CD4-positive, alpha-beta T cell treated with Interleukin-15 for 4 hours (primary cell): ENCODE results near the gene CAP2.

Experiments
- DNase-seq: peaks from one replicate; pipeline ENCODE4 v3.0.0-alpha.2; 2020; ENCODE audit warnings: low spot score

CAP2 gene

GRCh38 chr6:17475606-17476244, 82.3 kb downstream of the CAP2 start:
- DNase-seq: no peak

- DNase-seq: no peak
Observed at GRCh38 chr6:17476511-17476910, 83.1 kb downstream of the CAP2 start.

- no peak for DNase-seq
Observed at GRCh38 chr6:17477356-17477755, 84.0 kb downstream of the CAP2 start.

GRCh38 chr6:17478223-17478907, 85.0 kb downstream of the CAP2 start:
- no peak for DNase-seq

- DNase-seq: no peak
Observed at GRCh38 chr6:17478946-17479345, 85.6 kb downstream of the CAP2 start.

GRCh38 chr6:17480476-17480875, 87.1 kb downstream of the CAP2 start:
- no peak for DNase-seq

GRCh38 chr6:17482711-17483110, 89.3 kb downstream of the CAP2 start:
- no peak for DNase-seq

GRCh38 chr6:17483391-17484016, 90.1 kb downstream of the CAP2 start:
- no peak for DNase-seq

GRCh38 chr6:17484201-17484849, 90.9 kb downstream of the CAP2 start:
- DNase-seq: no peak

- DNase-seq: no peak
Observed at GRCh38 chr6:17485181-17485580, 91.8 kb downstream of the CAP2 start.

- DNase-seq: no peak
Observed at GRCh38 chr6:17485946-17486345, 92.6 kb downstream of the CAP2 start.

- no peak for DNase-seq
Observed at GRCh38 chr6:17486680-17487079, 93.3 kb downstream of the CAP2 start.

GRCh38 chr6:17490724-17491123, 97.3 kb downstream of the CAP2 start:
- DNase-seq: no peak

GRCh38 chr6:17491416-17492142, 98.2 kb downstream of the CAP2 start:
- DNase-seq: no peak

GRCh38 chr6:17492350-17492749, 99.0 kb downstream of the CAP2 start:
- DNase-seq: no peak

- no peak for DNase-seq
Observed at GRCh38 chr6:17493286-17493685, 99.9 kb downstream of the CAP2 start.

GRCh38 chr6:17494177-17494576, 100.8 kb downstream of the CAP2 start:
- no peak for DNase-seq

- DNase-seq: no peak
Observed at GRCh38 chr6:17494919-17495318, 101.5 kb downstream of the CAP2 start.

- DNase-seq: no peak
Observed at GRCh38 chr6:17497535-17498095, 104.2 kb downstream of the CAP2 start.

GRCh38 chr6:17501442-17501841, 108.0 kb downstream of the CAP2 start:
- no peak for DNase-seq

GRCh38 chr6:17501982-17502704, 108.7 kb downstream of the CAP2 start:
- no peak for DNase-seq
